DND-41 (cell line): ENCODE measurements around the gene AKR7A3.

Source experiments
- CTCF ChIP-seq: IDR thresholded peaks from 2 replicates; pipeline ENCODE4 v1.5.1; 2012; ENCODE audit warnings: borderline replicate concordance, low read length, moderate library complexity, mild to moderate bottlenecking; ENCODE audit not compliant: poor library complexity, severe bottlenecking; ENCODE audit errors: extremely low read depth
- EZH2 ChIP-seq: IDR thresholded peaks from 3 replicates; pipeline ENCODE4 v1.6.1; 2012; ENCODE audit warnings: borderline replicate concordance, low read depth, mild to moderate bottlenecking, moderate library complexity, low read length, inconsistent platforms; ENCODE audit not compliant: severe bottlenecking

- TF ChIP-seq CTCF, result no peak
- no peak for TF ChIP-seq EZH2
Measured at GRCh38 chr1:19251305-19252196, 37.0 kb downstream of the AKR7A3 start, which contains the start of the genes EMC1 and MRTO4.
